K562 (cell line): ENCODE results near the gene MBD3. TPM values are rescaled to one million over a fixed set of nuclear protein-coding genes. Genes with fewer than 3 reads are reported as not detected.

ENCODE experiments used
- AFF1 ChIP-seq, 2 experiments: fragments of 450-650 bp; IDR thresholded peaks; 2 replicates each; pipeline ENCODE4 v1.6.1; 2018; ENCODE audit warnings: mild to moderate bottlenecking in 2 of 2, low read depth in 1 of 2; ENCODE audit not compliant: partially characterized antibody in 2 of 2
- BRD9 ChIP-seq: fragments of 450-650 bp; IDR thresholded peaks from 2 replicates; pipeline ENCODE4 v1.6.1; 2018; ENCODE audit warnings: low read depth; ENCODE audit not compliant: partially characterized antibody
- ETV5 ChIP-seq: sonication (generic); formaldehyde crosslinking; IDR thresholded peaks from 2 replicates; pipeline ENCODE4 v1.4.0; 2020; ENCODE audit warnings: low read depth, mild to moderate bottlenecking, missing genetic modification reagents
- HCFC1 ChIP-seq: IDR thresholded peaks from 2 replicates; pipeline ENCODE4 v1.6.1; 2012; ENCODE audit warnings: low read depth, low read length, improper control_type of control experiment
- HINFP ChIP-seq: fragments of 450-650 bp; conservative IDR thresholded peaks from 2 replicates; pipeline ENCODE4 v1.6.1; 2016; ENCODE audit warnings: missing genetic modification characterization, low read depth, mild to moderate bottlenecking, control low read depth, missing compliant biosample characterization
- HNRNPK ChIP-seq: fragments of 200-400 bp; formaldehyde crosslinking; IDR thresholded peaks from one replicate; pipeline ENCODE4 v1.6.1; 2018; ENCODE audit warnings: mild to moderate bottlenecking, low read depth, low read length; ENCODE audit not compliant: poor library complexity, severe bottlenecking
- ID3 ChIP-seq, 2 experiments: fragments of 250-450 bp in 1 of 2; fragments of 450-650 bp in 1 of 2; sonication (Bioruptor Pico) in 1 of 2; IDR thresholded peaks; 2 replicates each; pipeline versions ENCODE4 v1.6.1 to v1.8.0; 2016 to 2021; ENCODE audit warnings: mild to moderate bottlenecking in 2 of 2, moderate library complexity in 2 of 2, missing compliant biosample characterization in 1 of 2, missing genetic modification characterization in 1 of 2
- L3MBTL2 ChIP-seq: fragments of 450-650 bp; IDR thresholded peaks from 2 replicates; pipeline ENCODE4 v1.6.1; 2016; ENCODE audit warnings: mild to moderate bottlenecking, moderate library complexity
- MNT ChIP-seq, 2 experiments: fragments of 450-650 bp; conservative IDR thresholded peaks; 2 replicates each; pipeline ENCODE4 v1.6.1; 2017; ENCODE audit warnings: mild to moderate bottlenecking in 2 of 2, moderate library complexity in 2 of 2
- NR2C1 ChIP-seq, 2 experiments: fragments of 450-650 bp; IDR thresholded peaks; 2 replicates each; pipeline ENCODE4 v1.6.1; 2017; ENCODE audit warnings: mild to moderate bottlenecking in 2 of 2, antibody characterized with exemption in 1 of 2, inconsistent platforms in 1 of 2, missing compliant biosample characterization in 1 of 2, missing genetic modification characterization in 1 of 2
- PHF8 ChIP-seq: fragments of 200-600 bp; sonication (generic); IDR thresholded peaks from 2 replicates; pipeline ENCODE4 v1.6.1; 2012; ENCODE audit warnings: mixed run types, mild to moderate bottlenecking, inconsistent platforms, low read length, moderate library complexity, borderline replicate concordance
- POLR2B ChIP-seq: fragments of 450-650 bp; IDR thresholded peaks from 2 replicates; pipeline ENCODE4 v1.6.1; 2018; ENCODE audit warnings: low read depth; ENCODE audit not compliant: partially characterized antibody
- SMARCC2 ChIP-seq: fragments of 450-650 bp; IDR thresholded peaks from 2 replicates; pipeline ENCODE4 v1.6.1; 2017; ENCODE audit warnings: antibody characterized with exemption, moderate library complexity, mild to moderate bottlenecking, low read depth
- SMARCE1 ChIP-seq: fragments of 450-650 bp; IDR thresholded peaks from 2 replicates; pipeline ENCODE4 v1.7.1; 2016; ENCODE audit warnings: mild to moderate bottlenecking
- USF2 ChIP-seq: sonication (generic); formaldehyde crosslinking; IDR thresholded peaks from 2 replicates; pipeline ENCODE4 v1.5.0; 2020; ENCODE audit warnings: missing genetic modification reagents
- ZNF175 ChIP-seq: fragments of 200-800 bp; sonication (Bioruptor generic); IDR thresholded peaks from 2 replicates; pipeline ENCODE4 v1.6.1; 2016; ENCODE audit warnings: low read depth, mild to moderate bottlenecking, missing genetic modification characterization, missing compliant biosample characterization
- polyA plus RNA-seq, 8 experiments: library from polyadenylated mRNA; depleted of rRNA in 4 of 8; stranded (reverse) in 5 of 8; unstranded in 3 of 8; fragments of >200 nt; fragmentation: Nextera tagmentation in 2 of 8; fragmentation: Illumina TruSeq in 1 of 8; extraction: Ambion mirVana in 2 of 8; extraction: Trizol in 1 of 8; gene quantifications; 2 replicates each; pipeline versions ENCODE4 v1.2.1 to v1.2.3, GENCODE V29; 2011 to 2014; ENCODE audit warnings: inconsistent platforms in 1 of 8, missing spikeins in 1 of 8
- total RNA-seq, 7 experiments: library from RNA; depleted of rRNA in 6 of 7; stranded (reverse); fragments of >200 nt in 6 of 7; fragmentation: Illumina TruSeq in 2 of 7; extraction: Trizol in 2 of 7; gene quantifications; 2 replicates each; pipeline versions ENCODE4 v1.2.1 to v1.2.3, GENCODE V29; 2011 to 2021; ENCODE audit warnings: low replicate concordance in 1 of 7

MBD3 gene
- total and polyA plus RNA-seq, 9 of the 15 experiments (the other 6 are each of a cell fraction or from before 2014, with no cell fraction given): 0.24 to 137 (median 30.9) TPM

GRCh38 chr19:1605236-1606137, 12.8 kb upstream of the MBD3 start, which contains the start of gene UQCR11 (continued):
- TF ChIP-seq AFF1 (IDR thresholded peaks at IDR 0.05; ENCODE audit: low read depth in 1 of 2, partially characterized antibody in 2 of 2): no peak
- TF ChIP-seq ZNF175: no peak
- no peak for TF ChIP-seq HNRNPK
- 0 out of 2 replicates have a peak, but pooled peaks have one; percentile 60 for TF ChIP-seq NR2C1 (IDR thresholded peaks at IDR 0.05)
- TF ChIP-seq NR2C1 (tag; IDR thresholded peaks at IDR 0.05): 0 out of 2 replicates have a peak, but pooled peaks have one; percentile 13
- peak; percentile 83 for TF ChIP-seq L3MBTL2
- no peak for TF ChIP-seq HINFP
- peak; percentile 95 for TF ChIP-seq USF2 (CRISPR knock-in tag)
- peak; percentile 64; the same call in 1 of the 2 replicates for TF ChIP-seq SMARCC2
- TF ChIP-seq MNT (conservative IDR thresholded peaks at IDR 0.05): peak; percentile 97 to 98
- peak; percentile 73; the same call in 1 of the 2 replicates for TF ChIP-seq PHF8
- no peak for TF ChIP-seq BRD9
- TF ChIP-seq SMARCE1: peak; percentile 76
- no peak; the same call in 1 of the 2 replicates for TF ChIP-seq ETV5
- peak; percentile 72 for TF ChIP-seq POLR2B
- peak; percentile 29; the same call in 1 of the 2 replicates for TF ChIP-seq HCFC1
- no peak for TF ChIP-seq ID3 (CRISPR knock-in tag; IDR thresholded peaks at IDR 0.05)
- 0 out of 2 replicates have a peak, but pooled peaks have one; percentile 39 for TF ChIP-seq ID3 (tag; IDR thresholded peaks at IDR 0.05)
